K562 (cell line): ENCODE results near the gene POLD1. TPM values are rescaled to one million over a fixed set of nuclear protein-coding genes. Genes with fewer than 3 reads are reported as not detected.

Experiments used
- FOXJ3 ChIP-seq: sonication (generic); formaldehyde crosslinking; IDR thresholded peaks from 2 replicates; pipeline ENCODE4 v1.4.0; 2020; ENCODE audit warnings: mild to moderate bottlenecking, missing genetic modification reagents
- GTF2E2 ChIP-seq: fragments of 200-800 bp; sonication (Bioruptor generic); IDR thresholded peaks from 2 replicates; pipeline ENCODE4 v1.6.1; 2016; ENCODE audit warnings: missing genetic modification characterization, missing compliant biosample characterization
- HCFC1 ChIP-seq: IDR thresholded peaks from 2 replicates; pipeline ENCODE4 v1.6.1; 2012; ENCODE audit warnings: low read depth, low read length, improper control_type of control experiment
- MXD1 ChIP-seq: fragments of 250-450 bp; sonication (Bioruptor Pico); IDR thresholded peaks from 2 replicates; pipeline ENCODE4 v1.8.0; 2021; ENCODE audit warnings: borderline replicate concordance, mild to moderate bottlenecking, moderate library complexity; ENCODE audit not compliant: poor library complexity, severe bottlenecking
- NR1H2 ChIP-seq: sonication (generic); formaldehyde crosslinking; IDR thresholded peaks from 2 replicates; pipeline ENCODE4 v1.4.0; 2020; ENCODE audit warnings: mild to moderate bottlenecking, missing genetic modification reagents
- RAD51 ChIP-seq: fragments of 450-650 bp; IDR thresholded peaks from 2 replicates; pipeline ENCODE4 v1.7.1; 2016; ENCODE audit warnings: low read depth, mild to moderate bottlenecking, borderline replicate concordance
- SMARCB1 ChIP-seq: IDR thresholded peaks from 2 replicates; pipeline ENCODE4 v1.6.1; 2011; ENCODE audit warnings: improper control_type of control experiment, low read depth; ENCODE audit not compliant: insufficient read length
- SOX6 ChIP-seq: fragments of 450-650 bp; IDR thresholded peaks from 2 replicates; pipeline ENCODE4 v1.6.1; 2014; ENCODE audit warnings: mild to moderate bottlenecking
- STAG1 ChIP-seq: sonication (generic); formaldehyde crosslinking; IDR thresholded peaks from 2 replicates; pipeline ENCODE4 v1.5.0; 2020; ENCODE audit warnings: missing genetic modification reagents, borderline replicate concordance
- THRA ChIP-seq: fragments of 450-650 bp; IDR thresholded peaks from 2 replicates; pipeline ENCODE4 v1.6.1; 2017; ENCODE audit warnings: mild to moderate bottlenecking, moderate library complexity
- TSHZ1 ChIP-seq: fragments of 250-450 bp; sonication (Bioruptor Pico); IDR thresholded peaks from 2 replicates; pipeline ENCODE4 v1.4.0; 2020; ENCODE audit warnings: mild to moderate bottlenecking, moderate library complexity
- ZNF133 ChIP-seq: fragments of 250-450 bp; sonication (Bioruptor Pico); IDR thresholded peaks from 2 replicates; pipeline ENCODE4 v1.4.0; 2020; ENCODE audit warnings: mild to moderate bottlenecking
- ZNF436 ChIP-seq: fragments of 250-450, 450-650 bp; sonication (Bioruptor Pico); formaldehyde crosslinking; IDR thresholded peaks from 2 replicates; pipeline ENCODE4 v1.7.0; 2020; ENCODE audit warnings: mild to moderate bottlenecking
- polyA plus RNA-seq, 8 experiments: library from polyadenylated mRNA; depleted of rRNA in 4 of 8; stranded (reverse) in 5 of 8; unstranded in 3 of 8; fragments of >200 nt; fragmentation: Nextera tagmentation in 2 of 8; fragmentation: Illumina TruSeq in 1 of 8; extraction: Ambion mirVana in 2 of 8; extraction: Trizol in 1 of 8; gene quantifications; 2 replicates each; pipeline versions ENCODE4 v1.2.1 to v1.2.3, GENCODE V29; 2011 to 2014; ENCODE audit warnings: inconsistent platforms in 1 of 8, missing spikeins in 1 of 8
- total RNA-seq, 7 experiments: library from RNA; depleted of rRNA in 6 of 7; stranded (reverse); fragments of >200 nt in 6 of 7; fragmentation: Illumina TruSeq in 2 of 7; extraction: Trizol in 2 of 7; gene quantifications; 2 replicates each; pipeline versions ENCODE4 v1.2.1 to v1.2.3, GENCODE V29; 2011 to 2021; ENCODE audit warnings: low replicate concordance in 1 of 7
- TF ChIP-seq, protein P1 (sequence below): fragments of 250-450 bp; sonication (Bioruptor Pico); IDR thresholded peaks from 2 replicates; pipeline ENCODE4 v1.8.0; 2022; ENCODE audit warnings: moderate library complexity, mild to moderate bottlenecking, inconsistent platforms
- TF ChIP-seq, protein P2 (sequence below): fragments of 450-650 bp; IDR thresholded peaks from 2 replicates; pipeline ENCODE4 v1.6.1; 2018; ENCODE audit warnings: mild to moderate bottlenecking, low read depth; ENCODE audit not compliant: partially characterized antibody
- TF ChIP-seq, protein P3 (sequence below): sonication (generic); formaldehyde crosslinking; IDR thresholded peaks from 2 replicates; pipeline ENCODE4 v1.4.0; 2020; ENCODE audit warnings: mild to moderate bottlenecking, missing genetic modification reagents

The POLD1 gene
- total and polyA plus RNA-seq, 9 of the 15 experiments (the other 6 are each of a cell fraction or from before 2014, with no cell fraction given), result 1.3 to 312 (median 47.8) TPM

DNA sequence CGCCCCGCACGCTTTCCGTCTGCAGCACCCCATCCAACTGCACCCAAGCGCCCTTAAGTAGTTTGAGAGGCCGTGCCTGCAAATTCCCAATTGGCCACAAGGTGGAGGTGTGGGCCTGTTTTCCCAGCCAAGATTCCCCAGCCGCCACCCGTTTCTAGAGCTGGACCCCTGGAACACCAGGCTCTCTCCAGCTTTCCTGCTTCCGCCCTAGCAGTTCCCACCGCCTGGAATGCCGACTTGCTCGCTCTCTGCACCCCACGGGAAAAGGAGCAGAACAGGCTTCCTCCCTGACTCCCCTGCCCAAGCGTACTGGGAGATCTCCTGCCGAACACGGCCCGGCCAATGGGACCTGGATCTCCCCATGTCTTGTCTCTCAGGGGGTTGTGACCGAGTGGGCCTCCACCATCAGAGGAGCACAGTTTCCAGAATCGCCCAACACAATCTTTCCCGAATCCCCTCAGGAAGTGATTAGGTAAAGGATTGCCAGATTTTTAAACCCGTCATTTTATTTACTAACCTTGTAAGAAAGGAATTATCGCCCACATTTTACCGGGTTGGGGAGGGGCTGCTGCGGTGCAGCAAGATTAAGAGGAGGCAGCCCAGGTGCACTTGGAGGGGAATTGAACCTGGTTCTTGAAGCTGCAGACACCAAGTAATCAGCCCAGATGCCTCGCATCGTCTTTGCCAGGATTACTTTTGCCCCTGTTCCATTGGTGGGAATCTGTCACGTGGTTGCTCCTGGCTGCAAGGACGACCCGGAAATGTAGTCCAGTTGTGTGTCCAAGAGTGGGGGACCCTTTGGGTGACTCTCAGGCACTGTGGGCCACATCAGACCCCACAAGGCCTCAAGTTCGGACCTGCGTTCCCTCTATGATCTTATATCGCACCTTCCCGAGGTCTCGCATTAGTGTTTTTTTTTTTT, 15.2 kb upstream of the POLD1 start (continued):
- TF ChIP-seq HCFC1 (peak; percentile 32; the same call in 1 of the 2 replicates), SOX6 (no peak), MXD1 (CRISPR knock-in tag) (no peak), STAG1 (CRISPR knock-in tag) (peak; percentile 67), ZNF133 (CRISPR knock-in tag) (no peak), NR1H2 (CRISPR knock-in tag) (no peak), TSHZ1 (CRISPR knock-in tag) (no peak), ZNF436 (CRISPR knock-in tag) (no peak), GTF2E2 (tag) (no peak; the same call in 1 of the 2 replicates), THRA (no peak), RAD51 (peak; percentile 97), SMARCB1 (no peak), FOXJ3 (CRISPR knock-in tag) (no peak)
- TF ChIP-seq, protein P1, sequence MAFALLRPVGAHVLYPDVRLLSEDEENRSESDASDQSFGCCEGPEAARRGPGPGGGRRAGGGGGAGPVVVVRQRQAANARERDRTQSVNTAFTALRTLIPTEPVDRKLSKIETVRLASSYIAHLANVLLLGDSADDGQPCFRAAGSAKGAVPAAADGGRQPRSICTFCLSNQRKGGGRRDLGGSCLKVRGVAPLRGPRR, result no peak
- TF ChIP-seq, protein P2, sequence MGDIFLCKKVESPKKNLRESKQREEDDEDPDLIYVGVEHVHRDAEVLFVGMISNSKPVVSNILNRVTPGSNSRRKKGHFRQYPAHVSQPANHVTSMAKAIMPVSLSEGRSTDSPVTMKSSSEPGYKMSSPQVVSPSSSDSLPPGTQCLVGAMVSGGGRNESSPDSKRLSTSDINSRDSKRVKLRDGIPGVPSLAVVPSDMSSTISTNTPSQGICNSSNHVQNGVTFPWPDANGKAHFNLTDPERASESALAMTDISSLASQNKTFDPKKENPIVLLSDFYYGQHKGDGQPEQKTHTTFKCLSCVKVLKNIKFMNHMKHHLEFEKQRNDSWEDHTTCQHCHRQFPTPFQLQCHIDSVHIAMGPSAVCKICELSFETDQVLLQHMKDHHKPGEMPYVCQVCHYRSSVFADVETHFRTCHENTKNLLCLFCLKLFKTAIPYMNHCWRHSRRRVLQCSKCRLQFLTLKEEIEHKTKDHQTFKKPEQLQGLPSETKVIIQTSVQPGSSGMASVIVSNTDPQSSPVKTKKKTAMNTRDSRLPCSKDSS, result no peak
- TF ChIP-seq, protein P3, sequence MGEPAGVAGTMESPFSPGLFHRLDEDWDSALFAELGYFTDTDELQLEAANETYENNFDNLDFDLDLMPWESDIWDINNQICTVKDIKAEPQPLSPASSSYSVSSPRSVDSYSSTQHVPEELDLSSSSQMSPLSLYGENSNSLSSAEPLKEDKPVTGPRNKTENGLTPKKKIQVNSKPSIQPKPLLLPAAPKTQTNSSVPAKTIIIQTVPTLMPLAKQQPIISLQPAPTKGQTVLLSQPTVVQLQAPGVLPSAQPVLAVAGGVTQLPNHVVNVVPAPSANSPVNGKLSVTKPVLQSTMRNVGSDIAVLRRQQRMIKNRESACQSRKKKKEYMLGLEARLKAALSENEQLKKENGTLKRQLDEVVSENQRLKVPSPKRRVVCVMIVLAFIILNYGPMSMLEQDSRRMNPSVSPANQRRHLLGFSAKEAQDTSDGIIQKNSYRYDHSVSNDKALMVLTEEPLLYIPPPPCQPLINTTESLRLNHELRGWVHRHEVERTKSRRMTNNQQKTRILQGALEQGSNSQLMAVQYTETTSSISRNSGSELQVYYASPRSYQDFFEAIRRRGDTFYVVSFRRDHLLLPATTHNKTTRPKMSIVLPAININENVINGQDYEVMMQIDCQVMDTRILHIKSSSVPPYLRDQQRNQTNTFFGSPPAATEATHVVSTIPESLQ, result no peak
